ENCODE data around the gene MKNK1.

The MKNK1 gene

DNA sequence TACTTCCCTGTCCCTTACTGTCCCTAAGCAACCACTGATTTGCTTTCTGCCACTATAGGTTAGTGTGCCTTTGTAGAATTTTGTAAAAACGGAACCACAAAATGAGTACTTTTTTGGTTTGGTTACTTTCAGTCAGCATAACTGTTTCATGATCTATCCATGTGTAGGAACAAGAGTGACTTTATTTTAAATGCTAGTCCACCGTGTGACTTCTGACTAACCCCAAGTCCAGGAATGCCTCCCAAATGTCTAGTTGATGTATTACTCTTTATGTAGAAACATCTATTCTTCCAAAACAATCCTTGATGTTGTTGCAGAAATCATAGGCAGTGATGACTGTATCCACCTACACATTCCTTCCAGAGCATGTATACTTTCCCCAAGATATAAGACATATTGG, 42.8 kb upstream of the MKNK1 start:
- no peak for TF ChIP-seq CTCF (IDR thresholded peaks at IDR 0.05; ENCODE audit: low read depth, low read length, missing control alignments)
- no peak overlapping the region for H3K4me3 ChIP-seq (replicated peaks; ENCODE audit: low read depth, low read length)
- no peak for DNase-seq (ENCODE audit: extremely low read depth, low read depth)

- no peak overlapping the region for H3K4me3 ChIP-seq (replicated peaks; ENCODE audit: low read depth, low read length)
- TF ChIP-seq CTCF (IDR thresholded peaks at IDR 0.05; ENCODE audit: low read depth, low read length, missing control alignments): no peak
- no peak for DNase-seq (ENCODE audit: extremely low read depth, low read depth)
These were observed 42.3 kb upstream of the MKNK1 start for GRCh38 chr1:46646331-46646730.

GRCh38 chr1:46645815-46646214, 41.7 kb upstream of the MKNK1 start:
- DNase-seq (ENCODE audit: extremely low read depth, low read depth): no peak
- no peak overlapping the region for H3K4me3 ChIP-seq (replicated peaks; ENCODE audit: low read depth, low read length)
- TF ChIP-seq CTCF (IDR thresholded peaks at IDR 0.05; ENCODE audit: low read depth, low read length, missing control alignments): no peak

DNA sequence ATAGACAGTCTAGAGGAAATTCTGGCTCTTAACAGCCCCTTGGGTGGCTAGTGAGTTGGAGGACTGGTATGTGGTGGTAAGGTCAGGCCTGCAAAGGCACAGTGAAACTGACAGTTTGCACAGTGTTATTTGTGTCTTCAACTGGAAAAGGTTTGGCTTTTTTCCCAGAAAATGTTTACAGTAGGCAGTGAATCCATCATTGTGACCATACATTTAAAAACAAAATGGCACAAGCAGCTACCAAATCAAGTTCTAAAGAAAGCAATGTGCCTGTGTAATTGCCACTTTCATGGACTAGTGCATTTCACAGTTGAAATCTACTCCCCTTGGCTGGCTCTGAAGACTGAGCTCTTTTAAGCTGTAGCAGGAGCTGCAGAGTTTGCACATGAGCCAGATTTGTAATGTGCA, 39.3 kb upstream of the MKNK1 start:
- peak; percentile 67 for DNase-seq (ENCODE audit: extremely low read depth, low read depth)
- H3K4me3 ChIP-seq (replicated peaks; ENCODE audit: low read depth, low read length): no peak overlapping the region
- no peak for TF ChIP-seq CTCF (IDR thresholded peaks at IDR 0.05; ENCODE audit: low read depth, low read length, missing control alignments)

- TF ChIP-seq CTCF (IDR thresholded peaks at IDR 0.05; ENCODE audit: low read depth, low read length, missing control alignments): no peak
- no peak overlapping the region for H3K4me3 ChIP-seq (replicated peaks; ENCODE audit: low read depth, low read length)
- DNase-seq (ENCODE audit: extremely low read depth, low read depth): no peak
These were observed 38.1 kb upstream of the MKNK1 start for GRCh38 chr1:46642115-46642680.

DNA sequence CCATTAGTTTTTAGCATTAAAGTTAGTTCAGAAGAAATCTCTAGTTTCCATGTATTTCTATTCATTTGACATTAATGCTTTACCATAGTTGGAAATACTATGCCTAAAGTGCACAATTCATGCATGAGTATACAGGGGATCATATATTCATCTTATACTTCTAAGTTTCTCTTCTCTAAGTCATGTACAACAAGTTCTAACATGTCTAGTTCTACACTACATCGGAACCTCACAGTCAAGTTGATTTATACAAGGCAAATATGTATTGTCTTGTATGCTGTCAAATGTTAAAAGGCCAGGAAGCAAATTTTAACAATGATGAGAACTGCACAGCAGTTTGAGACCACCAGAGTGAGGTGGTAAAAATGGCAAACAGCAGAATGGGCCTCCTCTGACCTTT, 35.5 kb upstream of the MKNK1 start:
- no peak for DNase-seq (ENCODE audit: extremely low read depth, low read depth)
- no peak for TF ChIP-seq CTCF (IDR thresholded peaks at IDR 0.05; ENCODE audit: low read depth, low read length, missing control alignments)
- no peak overlapping the region for H3K4me3 ChIP-seq (replicated peaks; ENCODE audit: low read depth, low read length)

DNA sequence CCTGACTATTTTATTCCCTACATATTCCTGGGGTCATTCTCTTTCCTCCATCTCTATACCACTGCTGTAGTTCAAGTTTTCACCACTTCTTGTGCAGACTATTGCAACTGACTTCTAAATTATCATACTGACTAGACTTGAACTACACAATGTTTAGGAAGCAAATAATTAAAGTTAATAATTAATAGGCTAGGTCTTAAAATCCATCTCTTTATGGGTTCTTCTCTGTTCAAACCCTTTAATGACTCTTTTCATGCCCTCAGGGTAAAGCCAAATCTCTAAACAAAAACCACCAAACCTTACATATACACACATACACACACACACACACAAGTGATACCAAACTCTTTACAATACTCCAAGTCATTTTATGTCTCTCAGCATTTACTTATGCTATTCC, 34.9 kb upstream of the MKNK1 start:
- DNase-seq (ENCODE audit: extremely low read depth, low read depth): no peak
- no peak for TF ChIP-seq CTCF (IDR thresholded peaks at IDR 0.05; ENCODE audit: low read depth, low read length, missing control alignments)
- no peak overlapping the region for H3K4me3 ChIP-seq (replicated peaks; ENCODE audit: low read depth, low read length)

Measured in HFF-Myc (cell line).